Brain microvascular endothelial cell (primary cell): ENCODE results near the gene NXPE3.

Experiments
- DNase-seq: peaks from one replicate; pipeline ENCODE4 v3.0.0-alpha.2; 2020
- H3K27ac ChIP-seq: fragments of 250-450 bp; sonication (Bioruptor Pico); 2 replicates; pipeline ENCODE4 v1.5.1; 2020; ENCODE audit warnings: mild to moderate bottlenecking, moderate library complexity
- H3K27me3 ChIP-seq: fragments of 250-450 bp; sonication (Bioruptor Pico); replicated peaks from 2 replicates; pipeline ENCODE4 v1.5.1; 2020; ENCODE audit warnings: mild to moderate bottlenecking
- H3K36me3 ChIP-seq: fragments of 250-450 bp; sonication (Bioruptor Pico); replicated peaks from 2 replicates; pipeline ENCODE4 v1.5.1; 2020; ENCODE audit warnings: mild to moderate bottlenecking
- H3K4me3 ChIP-seq: 2 replicates; pipeline ENCODE4 v1.5.1; 2011; ENCODE audit warnings: low read depth, mild to moderate bottlenecking, control low read depth, low read length, moderate library complexity
- CTCF ChIP-seq: IDR thresholded peaks from 2 replicates; pipeline ENCODE4 v1.5.1; 2011; ENCODE audit warnings: low read depth, mild to moderate bottlenecking, moderate library complexity, low read length, control low read depth, inconsistent platforms; ENCODE audit errors: missing control alignments
- in situ Hi-C: cut with HindIII; loops from 2 replicates; pipeline ENCODE4 v1.10.0; 2017; ENCODE audit warnings: low sequenced_read_pairs, low pct_ligation_motif_present

NXPE3 gene

GRCh38 chr3:101806491-101806890 lies 27.5 kb downstream of the NXPE3 start:
- Histone ChIP-seq H3K36me3 (peaks cover 8% of the 10 kb centered on the region), H3K27me3 (no peaks in the 10 kb centered on the region), H3K4me3 (no peak overlapping the region), H3K27ac (no peak overlapping the region)
- no peak for TF ChIP-seq CTCF
- no peak for DNase-seq
- in situ Hi-C loops = loop anchor here (25.0 kb wide), 1 partner anchor 731 kb away; no protein-coding TSS in a partner anchor

GRCh38 chr3:101807888-101808287 lies 28.9 kb downstream of the NXPE3 start:
- no peak overlapping the region for H3K4me3 ChIP-seq
- no peak overlapping the region for H3K27ac ChIP-seq
- peaks cover 5% of the 10 kb centered on the region for H3K36me3 ChIP-seq
- no peak for DNase-seq
- H3K27me3 ChIP-seq = no peaks in the 10 kb centered on the region
- TF ChIP-seq CTCF = no peak
- in situ Hi-C loops = loop anchor here (25.0 kb wide), 1 partner anchor 729 kb away; no protein-coding TSS in a partner anchor

GRCh38 chr3:101809178-101810021 lies 30.4 kb downstream of the NXPE3 start:
- H3K27ac ChIP-seq = no peak overlapping the region
- no peaks in the 10 kb centered on the region for H3K36me3 ChIP-seq
- DNase-seq = peak; percentile 29

GRCh38 chr3:101810022-101810418 lies 31.0 kb downstream of the NXPE3 start:
- Histone ChIP-seq H3K4me3 (no peak overlapping the region), H3K36me3 (no peaks in the 10 kb centered on the region), H3K27ac (peak overlapping the region; percentile 4), H3K27me3 (no peaks in the 10 kb centered on the region)
- in situ Hi-C loops = loop anchor here (25.0 kb wide), 1 partner anchor 727 kb away; no protein-coding TSS in a partner anchor
- no peak for TF ChIP-seq CTCF
- no peak for DNase-seq

More at GRCh38 chr3:101809178-101810021, 30.4 kb downstream of the NXPE3 start:
- TF ChIP-seq CTCF = peak; percentile 76
- in situ Hi-C loops = loop anchor here (25.0 kb wide), 1 partner anchor 728 kb away; no protein-coding TSS in a partner anchor
- Histone ChIP-seq H3K27me3 (no peaks in the 10 kb centered on the region), H3K4me3 (no peak overlapping the region)

- no peak for TF ChIP-seq CTCF
- in situ Hi-C loops = loop anchor here (25.0 kb wide), 1 partner anchor 725 kb away; no protein-coding TSS in a partner anchor
- no peaks in the 10 kb centered on the region for H3K27me3 ChIP-seq
- no peak overlapping the region for H3K27ac ChIP-seq
- no peak for DNase-seq
- H3K4me3 ChIP-seq = no peak overlapping the region
- no peaks in the 10 kb centered on the region for H3K36me3 ChIP-seq
These were observed 32.9 kb downstream of the NXPE3 start for GRCh38 chr3:101811875-101812274.
